Neural cell (in vitro differentiated cells): ENCODE data around the gene ENGASE. TPM values are rescaled to one million over a fixed set of nuclear protein-coding genes. Genes with fewer than 3 reads are reported as not detected.

Experiments used
- H2AFZ ChIP-seq: fragments of 200-600, 300-800 bp; sonication (generic), shearing (Covaris generic); 2 replicates; pipeline ENCODE4 v1.6.0; 2014; ENCODE audit warnings: low read depth, mild to moderate bottlenecking, antibody characterized with exemption, low read length, moderate library complexity
- H3F3A ChIP-seq: fragments of 200-600 bp; shearing (Covaris generic); 2 replicates; pipeline ENCODE4 v1.6.1; 2016; ENCODE audit warnings: mild to moderate bottlenecking, moderate library complexity, mixed read lengths, antibody characterized with exemption, low read length; ENCODE audit not compliant: insufficient read depth, poor library complexity, severe bottlenecking
- H3K27ac ChIP-seq: fragments of 200-600, 300-800 bp; sonication (generic), shearing (Covaris generic); 2 replicates; pipeline ENCODE4 v1.5.1; 2014; ENCODE audit warnings: mild to moderate bottlenecking, low read length, moderate library complexity
- H3K27me3 ChIP-seq: fragments of 300-800, 200-600 bp; sonication (generic), shearing (Covaris generic); 2 replicates; pipeline ENCODE4 v1.6.0; 2014; ENCODE audit warnings: mild to moderate bottlenecking, low read depth, low read length, moderate library complexity; ENCODE audit not compliant: insufficient read depth
- H3K36me3 ChIP-seq: fragments of 300-800, 200-600 bp; sonication (generic), shearing (Covaris generic); 2 replicates; pipeline ENCODE4 v1.5.1; 2014; ENCODE audit warnings: mild to moderate bottlenecking, antibody characterized with exemption, low read length, moderate library complexity; ENCODE audit not compliant: insufficient read depth
- H3K4me2 ChIP-seq: fragments of 300-800, 200-600 bp; sonication (generic), shearing (Covaris generic); 2 replicates; pipeline ENCODE4 v1.6.0; 2014; ENCODE audit warnings: mild to moderate bottlenecking, low read length
- H3K4me3 ChIP-seq: fragments of 300-800, 200-600 bp; sonication (generic), shearing (Covaris generic); 2 replicates; pipeline ENCODE4 v1.5.1; 2014; ENCODE audit warnings: mild to moderate bottlenecking, low read length, moderate library complexity
- H3K79me2 ChIP-seq: fragments of 200-600 bp; shearing (Covaris generic); replicated peaks from 2 replicates; pipeline ENCODE4 v1.6.0; 2014; ENCODE audit warnings: mild to moderate bottlenecking, low read length, moderate library complexity; ENCODE audit not compliant: insufficient read depth
- H3K9ac ChIP-seq: fragments of 300-800, 200-600 bp; sonication (generic), shearing (Covaris generic); 2 replicates; pipeline ENCODE4 v1.6.1; 2016; ENCODE audit warnings: mild to moderate bottlenecking, low read length, mixed read lengths
- H3K9me2 ChIP-seq: fragments of 200-600 bp; shearing (Covaris generic); 2 replicates; pipeline ENCODE4 v1.6.1; 2016; ENCODE audit warnings: mild to moderate bottlenecking, low read length, mixed read lengths; ENCODE audit not compliant: insufficient read depth
- H3K9me3 ChIP-seq: fragments of 200-600, 300-800 bp; sonication (generic), shearing (Covaris generic); 2 replicates; pipeline ENCODE4 v1.6.1; 2016; ENCODE audit warnings: mild to moderate bottlenecking, mixed run types, low read length, moderate library complexity, mixed read lengths
- H4K20me1 ChIP-seq: fragments of 200-600 bp; shearing (Covaris generic); 2 replicates; pipeline ENCODE4 v1.6.1; 2016; ENCODE audit warnings: mild to moderate bottlenecking, mixed run types; ENCODE audit not compliant: insufficient read depth
- EP300 ChIP-seq: fragments of 450-650 bp; conservative IDR thresholded peaks from 2 replicates; pipeline ENCODE4 v1.6.1; 2014; ENCODE audit warnings: antibody characterized with exemption, mild to moderate bottlenecking, moderate library complexity; ENCODE audit not compliant: poor library complexity, severe bottlenecking
- EZH2 ChIP-seq: fragments of 200-600, 300-800 bp; shearing (Covaris generic), sonication (generic); IDR thresholded peaks from 2 replicates; pipeline ENCODE4 v1.6.1; 2014; ENCODE audit warnings: antibody characterized with exemption, low read length, borderline replicate concordance, mild to moderate bottlenecking; ENCODE audit not compliant: insufficient read depth, poor library complexity, severe bottlenecking
- MXI1 ChIP-seq: fragments of 450-650 bp; conservative IDR thresholded peaks from 2 replicates; pipeline ENCODE4 v1.6.1; 2014; ENCODE audit warnings: antibody characterized with exemption, mild to moderate bottlenecking; ENCODE audit not compliant: poor library complexity, severe bottlenecking
- POLR2AphosphoS5 ChIP-seq: IDR thresholded peaks from 2 replicates; pipeline ENCODE4 v1.6.1; 2012
- RAD21 ChIP-seq: fragments of 450-650 bp; conservative IDR thresholded peaks from 2 replicates; pipeline ENCODE4 v1.6.1; 2014; ENCODE audit warnings: antibody characterized with exemption, mild to moderate bottlenecking, moderate library complexity
- SMC3 ChIP-seq: fragments of 450-650 bp; conservative IDR thresholded peaks from 2 replicates; pipeline ENCODE4 v1.6.1; 2014; ENCODE audit warnings: antibody characterized with exemption, mild to moderate bottlenecking, moderate library complexity; ENCODE audit not compliant: poor library complexity
- TAF1 ChIP-seq: IDR thresholded peaks from 2 replicates; pipeline ENCODE4 v1.6.1; 2012; ENCODE audit warnings: low read depth
- polyA plus RNA-seq: library from polyadenylated mRNA; depleted of rRNA; stranded (reverse); fragments of >200 nt; gene quantifications from 2 replicates; pipeline ENCODE4 v1.2.3, GENCODE V29; 2014
- TF ChIP-seq, protein P1 (sequence below): IDR thresholded peaks from 2 replicates; pipeline ENCODE4 v1.6.1; 2012; ENCODE audit warnings: borderline replicate concordance
- TF ChIP-seq, protein P2 (sequence below): fragments of 450-650 bp; IDR thresholded peaks from 2 replicates; pipeline ENCODE4 v1.5.1; 2014; ENCODE audit warnings: antibody characterized with exemption, mild to moderate bottlenecking, moderate library complexity; ENCODE audit not compliant: poor library complexity, severe bottlenecking

ENGASE gene
- polyA plus RNA-seq, 1 donor from 2014 or later, result 13.0 TPM

GRCh38 chr17:79081571-79082276 lies 7.1 kb downstream of the ENGASE start:
- TF ChIP-seq RAD21, result no peak
- TF ChIP-seq, protein P1, sequence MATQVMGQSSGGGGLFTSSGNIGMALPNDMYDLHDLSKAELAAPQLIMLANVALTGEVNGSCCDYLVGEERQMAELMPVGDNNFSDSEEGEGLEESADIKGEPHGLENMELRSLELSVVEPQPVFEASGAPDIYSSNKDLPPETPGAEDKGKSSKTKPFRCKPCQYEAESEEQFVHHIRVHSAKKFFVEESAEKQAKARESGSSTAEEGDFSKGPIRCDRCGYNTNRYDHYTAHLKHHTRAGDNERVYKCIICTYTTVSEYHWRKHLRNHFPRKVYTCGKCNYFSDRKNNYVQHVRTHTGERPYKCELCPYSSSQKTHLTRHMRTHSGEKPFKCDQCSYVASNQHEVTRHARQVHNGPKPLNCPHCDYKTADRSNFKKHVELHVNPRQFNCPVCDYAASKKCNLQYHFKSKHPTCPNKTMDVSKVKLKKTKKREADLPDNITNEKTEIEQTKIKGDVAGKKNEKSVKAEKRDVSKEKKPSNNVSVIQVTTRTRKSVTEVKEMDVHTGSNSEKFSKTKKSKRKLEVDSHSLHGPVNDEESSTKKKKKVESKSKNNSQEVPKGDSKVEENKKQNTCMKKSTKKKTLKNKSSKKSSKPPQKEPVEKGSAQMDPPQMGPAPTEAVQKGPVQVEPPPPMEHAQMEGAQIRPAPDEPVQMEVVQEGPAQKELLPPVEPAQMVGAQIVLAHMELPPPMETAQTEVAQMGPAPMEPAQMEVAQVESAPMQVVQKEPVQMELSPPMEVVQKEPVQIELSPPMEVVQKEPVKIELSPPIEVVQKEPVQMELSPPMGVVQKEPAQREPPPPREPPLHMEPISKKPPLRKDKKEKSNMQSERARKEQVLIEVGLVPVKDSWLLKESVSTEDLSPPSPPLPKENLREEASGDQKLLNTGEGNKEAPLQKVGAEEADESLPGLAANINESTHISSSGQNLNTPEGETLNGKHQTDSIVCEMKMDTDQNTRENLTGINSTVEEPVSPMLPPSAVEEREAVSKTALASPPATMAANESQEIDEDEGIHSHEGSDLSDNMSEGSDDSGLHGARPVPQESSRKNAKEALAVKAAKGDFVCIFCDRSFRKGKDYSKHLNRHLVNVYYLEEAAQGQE, result no peak
- TF ChIP-seq, protein P2, sequence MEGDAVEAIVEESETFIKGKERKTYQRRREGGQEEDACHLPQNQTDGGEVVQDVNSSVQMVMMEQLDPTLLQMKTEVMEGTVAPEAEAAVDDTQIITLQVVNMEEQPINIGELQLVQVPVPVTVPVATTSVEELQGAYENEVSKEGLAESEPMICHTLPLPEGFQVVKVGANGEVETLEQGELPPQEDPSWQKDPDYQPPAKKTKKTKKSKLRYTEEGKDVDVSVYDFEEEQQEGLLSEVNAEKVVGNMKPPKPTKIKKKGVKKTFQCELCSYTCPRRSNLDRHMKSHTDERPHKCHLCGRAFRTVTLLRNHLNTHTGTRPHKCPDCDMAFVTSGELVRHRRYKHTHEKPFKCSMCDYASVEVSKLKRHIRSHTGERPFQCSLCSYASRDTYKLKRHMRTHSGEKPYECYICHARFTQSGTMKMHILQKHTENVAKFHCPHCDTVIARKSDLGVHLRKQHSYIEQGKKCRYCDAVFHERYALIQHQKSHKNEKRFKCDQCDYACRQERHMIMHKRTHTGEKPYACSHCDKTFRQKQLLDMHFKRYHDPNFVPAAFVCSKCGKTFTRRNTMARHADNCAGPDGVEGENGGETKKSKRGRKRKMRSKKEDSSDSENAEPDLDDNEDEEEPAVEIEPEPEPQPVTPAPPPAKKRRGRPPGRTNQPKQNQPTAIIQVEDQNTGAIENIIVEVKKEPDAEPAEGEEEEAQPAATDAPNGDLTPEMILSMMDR, result no peak
- no peak for TF ChIP-seq EP300
- no peaks in the 10 kb centered on the region for H3K36me3 ChIP-seq

DNA sequence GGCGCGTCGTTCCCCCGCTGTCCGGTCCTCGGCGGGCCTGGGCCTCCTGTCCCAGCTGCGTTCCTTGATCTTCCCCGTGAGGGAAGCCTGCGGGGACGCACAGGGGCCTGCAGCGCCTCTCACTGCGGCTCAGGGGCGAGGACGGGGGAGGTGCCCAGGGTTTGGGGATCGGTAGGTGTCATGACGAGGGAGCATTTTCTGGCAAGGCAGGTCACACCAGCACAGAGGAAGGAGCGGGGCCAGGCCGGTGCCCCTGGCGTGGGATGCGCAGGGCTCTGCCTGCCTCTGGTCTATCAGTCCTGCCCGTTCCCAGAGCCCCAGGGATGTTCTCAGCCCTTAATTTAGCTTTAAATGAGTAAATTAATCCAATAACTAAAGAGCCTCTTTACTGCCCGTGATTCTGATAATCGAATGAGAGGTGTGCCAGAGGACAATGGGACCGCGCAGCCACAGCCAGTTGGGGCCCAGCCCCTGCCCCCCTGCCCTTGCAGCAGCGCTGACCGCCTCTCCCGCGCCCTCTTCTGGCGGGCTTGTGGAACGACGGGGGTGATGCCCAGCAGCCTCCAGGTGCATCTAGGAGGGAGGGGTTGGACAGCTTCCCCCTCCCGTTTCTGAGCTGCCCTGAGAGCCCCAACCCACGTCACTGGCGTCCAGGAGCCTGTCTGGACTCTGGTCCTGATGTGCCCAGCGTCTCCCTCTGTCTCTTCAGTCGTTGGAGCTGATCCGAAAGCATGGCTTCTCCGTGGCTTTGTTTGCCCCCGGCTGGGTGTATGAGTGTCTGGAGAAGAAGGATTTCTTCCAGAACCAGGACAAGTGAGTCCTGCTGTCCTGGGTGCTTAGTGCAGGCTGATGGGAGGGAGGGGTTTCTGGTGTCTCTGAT lies 7.9 kb downstream of the ENGASE start:
- Histone ChIP-seq H3K9ac (no peak overlapping the region), H3F3A (no peaks in the 10 kb centered on the region), H3K36me3 (no peaks in the 10 kb centered on the region), H4K20me1 (no peaks in the 10 kb centered on the region), H3K9me2 (no peaks in the 10 kb centered on the region), H3K27ac (no peak overlapping the region), H3K4me2 (no peak overlapping the region), H3K27me3 (no peaks in the 10 kb centered on the region), H3K9me3 (no peaks in the 10 kb centered on the region), H3K4me3 (no peak overlapping the region), H3K79me2 (no peaks in the 10 kb centered on the region), H2AFZ (no peak overlapping the region)
- no peak for TF ChIP-seq MXI1
- TF ChIP-seq, protein P1, result no peak
- no peak for TF ChIP-seq POLR2AphosphoS5
- no peak for TF ChIP-seq TAF1
- TF ChIP-seq EZH2, result no peak
- peak; percentile 69 for TF ChIP-seq SMC3
- peak; percentile 48 for TF ChIP-seq RAD21
- TF ChIP-seq, protein P2, result peak; percentile 65

More at GRCh38 chr17:79081571-79082276, 7.1 kb downstream of the ENGASE start:
- H3K79me2 ChIP-seq, result no peaks in the 10 kb centered on the region
- H3K9me2 ChIP-seq, result no peaks in the 10 kb centered on the region
- no peak overlapping the region for H3K4me3 ChIP-seq
- H3F3A ChIP-seq, result no peaks in the 10 kb centered on the region
- no peaks in the 10 kb centered on the region for H3K27me3 ChIP-seq
- no peak overlapping the region for H3K9ac ChIP-seq
- H4K20me1 ChIP-seq, result no peaks in the 10 kb centered on the region
- H3K9me3 ChIP-seq, result no peaks in the 10 kb centered on the region
- no peak overlapping the region for H3K4me2 ChIP-seq
- H3K27ac ChIP-seq, result no peak overlapping the region
- H2AFZ ChIP-seq, result no peak overlapping the region
